IPS-20b (cell line): ENCODE data around the gene PRRT2.

ENCODE experiments used
- H3K27ac ChIP-seq: one replicate; pipeline ENCODE4 v1.5.1; 2013; ENCODE audit warnings: low read length
- H3K27me3 ChIP-seq: 2 replicates; pipeline ENCODE4 v1.6.1; 2013; ENCODE audit warnings: mild to moderate bottlenecking, low read length, inconsistent platforms; ENCODE audit not compliant: insufficient read depth
- H3K36me3 ChIP-seq: 2 replicates; pipeline ENCODE4 v1.6.1; 2013; ENCODE audit warnings: low read depth, mild to moderate bottlenecking, inconsistent platforms, low read length, moderate library complexity; ENCODE audit not compliant: insufficient read depth
- H3K4me1 ChIP-seq: 2 replicates; pipeline ENCODE4 v1.6.1; 2013; ENCODE audit warnings: mild to moderate bottlenecking, control low read depth, inconsistent platforms, low read length, moderate library complexity; ENCODE audit not compliant: insufficient read depth
- H3K4me3 ChIP-seq: 2 replicates; pipeline ENCODE4 v1.5.1; 2013; ENCODE audit warnings: mild to moderate bottlenecking, low read length, inconsistent platforms
- H3K9ac ChIP-seq: 2 replicates; pipeline ENCODE4 v1.6.1; 2013; ENCODE audit warnings: low read depth, mild to moderate bottlenecking, inconsistent platforms, low read length, moderate library complexity
- H3K9me3 ChIP-seq: 2 replicates; pipeline ENCODE4 v1.6.1; 2013; ENCODE audit warnings: mild to moderate bottlenecking, low read depth, low read length, inconsistent platforms; ENCODE audit not compliant: insufficient read depth

PRRT2 gene

GRCh38 chr16:29844575-29845331 is 32.8 kb downstream of the PRRT2 start:
- Histone ChIP-seq H3K9me3 (no peaks in the 10 kb centered on the region), H3K9ac (no peak overlapping the region), H3K27me3 (no peaks in the 10 kb centered on the region), H3K27ac (no peak overlapping the region), H3K4me3 (no peak overlapping the region), H3K4me1 (no peaks in the 10 kb centered on the region), H3K36me3 (no peaks in the 10 kb centered on the region)

GRCh38 chr16:29845656-29846055 is 33.7 kb downstream of the PRRT2 start:
- no peaks in the 10 kb centered on the region for H3K9me3 ChIP-seq
- no peak overlapping the region for H3K9ac ChIP-seq
- H3K4me3 ChIP-seq = no peak overlapping the region
- H3K4me1 ChIP-seq = no peaks in the 10 kb centered on the region
- no peaks in the 10 kb centered on the region for H3K27me3 ChIP-seq
- H3K27ac ChIP-seq = no peak overlapping the region
- H3K36me3 ChIP-seq = no peaks in the 10 kb centered on the region

- no peak overlapping the region for H3K27ac ChIP-seq
- no peaks in the 10 kb centered on the region for H3K36me3 ChIP-seq
- H3K4me1 ChIP-seq = no peaks in the 10 kb centered on the region
- H3K9ac ChIP-seq = no peak overlapping the region
- no peaks in the 10 kb centered on the region for H3K9me3 ChIP-seq
- H3K4me3 ChIP-seq = no peak overlapping the region
- H3K27me3 ChIP-seq = no peaks in the 10 kb centered on the region
These were observed 36.7 kb downstream of the PRRT2 start for GRCh38 chr16:29848420-29849297.

GRCh38 chr16:29849505-29849904 is 37.5 kb downstream of the PRRT2 start:
- Histone ChIP-seq H3K9me3 (no peaks in the 10 kb centered on the region), H3K27me3 (no peaks in the 10 kb centered on the region), H3K4me3 (no peak overlapping the region), H3K27ac (no peak overlapping the region), H3K9ac (no peak overlapping the region), H3K36me3 (no peaks in the 10 kb centered on the region), H3K4me1 (no peaks in the 10 kb centered on the region)

GRCh38 chr16:29850998-29851397 is 39.0 kb downstream of the PRRT2 start:
- no peaks in the 10 kb centered on the region for H3K27me3 ChIP-seq
- H3K9me3 ChIP-seq = no peaks in the 10 kb centered on the region

DNA sequence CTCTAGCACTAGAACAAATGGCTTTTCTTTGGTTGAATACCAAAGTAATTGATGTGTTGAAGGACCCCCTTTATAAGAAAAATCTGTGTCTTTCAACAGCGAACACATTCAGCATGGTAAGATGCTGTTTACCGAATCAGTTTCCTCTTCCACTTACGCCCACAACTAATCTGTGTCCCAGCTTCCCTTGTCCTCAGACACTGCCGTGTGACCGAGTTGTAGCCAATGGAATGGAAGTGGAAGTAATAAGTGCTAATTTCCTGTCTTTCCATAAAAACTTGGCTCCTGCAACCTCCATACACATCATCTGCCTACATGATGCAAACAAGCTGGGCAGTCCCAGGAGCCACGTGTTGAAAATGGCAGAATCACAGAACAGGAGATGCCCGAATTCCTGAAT is 40.7 kb downstream of the PRRT2 start:
- no peak overlapping the region for H3K9ac ChIP-seq
- H3K36me3 ChIP-seq = no peaks in the 10 kb centered on the region
- H3K27ac ChIP-seq = no peak overlapping the region
- no peak overlapping the region for H3K4me3 ChIP-seq
- H3K4me1 ChIP-seq = no peaks in the 10 kb centered on the region
- H3K9me3 ChIP-seq = no peaks in the 10 kb centered on the region
- H3K27me3 ChIP-seq = no peaks in the 10 kb centered on the region

More at GRCh38 chr16:29850998-29851397, 39.0 kb downstream of the PRRT2 start:
- Histone ChIP-seq H3K27ac (no peak overlapping the region), H3K4me3 (no peak overlapping the region), H3K36me3 (no peaks in the 10 kb centered on the region), H3K9ac (no peak overlapping the region), H3K4me1 (no peaks in the 10 kb centered on the region)

GRCh38 chr16:29854520-29855100 is 42.6 kb downstream of the PRRT2 start:
- Histone ChIP-seq H3K4me1 (no peaks in the 10 kb centered on the region), H3K27me3 (no peaks in the 10 kb centered on the region), H3K9ac (no peak overlapping the region), H3K36me3 (peaks cover 14% of the 10 kb centered on the region), H3K27ac (no peak overlapping the region), H3K9me3 (no peaks in the 10 kb centered on the region), H3K4me3 (no peak overlapping the region)

GRCh38 chr16:29857133-29857760 is 45.3 kb downstream of the PRRT2 start:
- Histone ChIP-seq H3K27me3 (no peaks in the 10 kb centered on the region), H3K4me1 (no peaks in the 10 kb centered on the region), H3K9me3 (no peaks in the 10 kb centered on the region), H3K36me3 (peaks cover 27% of the 10 kb centered on the region), H3K27ac (no peak overlapping the region), H3K9ac (no peak overlapping the region), H3K4me3 (no peak overlapping the region)

- H3K4me3 ChIP-seq = no peak overlapping the region
- H3K4me1 ChIP-seq = no peaks in the 10 kb centered on the region
- H3K9ac ChIP-seq = no peak overlapping the region
- no peaks in the 10 kb centered on the region for H3K27me3 ChIP-seq
- H3K9me3 ChIP-seq = no peaks in the 10 kb centered on the region
- no peak overlapping the region for H3K27ac ChIP-seq
- peaks cover 27% of the 10 kb centered on the region for H3K36me3 ChIP-seq
These were observed 46.3 kb downstream of the PRRT2 start for GRCh38 chr16:29858149-29858849.

- peaks cover 27% of the 10 kb centered on the region for H3K36me3 ChIP-seq
- no peaks in the 10 kb centered on the region for H3K27me3 ChIP-seq
- no peak overlapping the region for H3K27ac ChIP-seq
These were observed 47.0 kb downstream of the PRRT2 start for GRCh38 chr16:29858974-29859373.

GRCh38 chr16:29860218-29860617 is 48.2 kb downstream of the PRRT2 start:
- Histone ChIP-seq H3K27me3 (no peaks in the 10 kb centered on the region), H3K27ac (no peak overlapping the region), H3K4me1 (no peaks in the 10 kb centered on the region), H3K9me3 (no peaks in the 10 kb centered on the region), H3K4me3 (no peak overlapping the region), H3K9ac (no peak overlapping the region), H3K36me3 (peaks cover 27% of the 10 kb centered on the region)

More at GRCh38 chr16:29858974-29859373, 47.0 kb downstream of the PRRT2 start:
- no peak overlapping the region for H3K9ac ChIP-seq
- H3K9me3 ChIP-seq = no peaks in the 10 kb centered on the region
- H3K4me1 ChIP-seq = no peaks in the 10 kb centered on the region
- no peak overlapping the region for H3K4me3 ChIP-seq
